HL-60/S4 (cell line): ENCODE data around the gene EGFR.
"Not testable (repeated sequence)": the region's sequence is repeated elsewhere in the genome, so short reads cannot be mapped to it uniquely, and the experiment has no call there.

Experiments used
- in situ Hi-C: fragments of 300-500 bp; cut with MboI; formaldehyde crosslinking; loops from 2 replicates; pipeline ENCODE4 v1.14.3; 2022; ENCODE audit warnings: low sequenced_read_pairs

Gene EGFR

GRCh38 chr7:55164527-55164926, 145.7 kb downstream of the EGFR start:
- in situ Hi-C loops = no loop called here

GRCh38 chr7:55165176-55165861, 146.5 kb downstream of the EGFR start:
- in situ Hi-C loops = no loop called here

GRCh38 chr7:55167296-55167695, 148.5 kb downstream of the EGFR start:
- in situ Hi-C loops = not testable (repeated sequence)

GRCh38 chr7:55170335-55171069, 151.7 kb downstream of the EGFR start:
- in situ Hi-C loops = no loop called here

- in situ Hi-C loops = no loop called here
These were observed 152.3 kb downstream of the EGFR start for GRCh38 chr7:55171157-55171556.

GRCh38 chr7:55172161-55172560, 153.3 kb downstream of the EGFR start:
- in situ Hi-C loops = no loop called here

GRCh38 chr7:55172881-55173609, 154.2 kb downstream of the EGFR start:
- in situ Hi-C loops = no loop called here

- in situ Hi-C loops = no loop called here
These were observed 154.9 kb downstream of the EGFR start for GRCh38 chr7:55173671-55174070.

- in situ Hi-C loops = no loop called here
These were observed 155.6 kb downstream of the EGFR start for GRCh38 chr7:55174456-55174855.

- in situ Hi-C loops = no loop called here
These were observed 156.0 kb downstream of the EGFR start for GRCh38 chr7:55174856-55175255.

GRCh38 chr7:55177068-55177530, 158.3 kb downstream of the EGFR start:
- in situ Hi-C loops = no loop called here

GRCh38 chr7:55177589-55178261, 158.9 kb downstream of the EGFR start:
- in situ Hi-C loops = no loop called here

GRCh38 chr7:55178292-55178862, 159.6 kb downstream of the EGFR start:
- in situ Hi-C loops = no loop called here

GRCh38 chr7:55178863-55179773, 160.3 kb downstream of the EGFR start:
- in situ Hi-C loops = no loop called here

- in situ Hi-C loops = no loop called here
These were observed 161.3 kb downstream of the EGFR start for GRCh38 chr7:55179931-55180682.

- in situ Hi-C loops = no loop called here
These were observed 162.2 kb downstream of the EGFR start for GRCh38 chr7:55180963-55181542.

GRCh38 chr7:55181762-55182161, 162.9 kb downstream of the EGFR start:
- in situ Hi-C loops = no loop called here

GRCh38 chr7:55183897-55184296, 165.1 kb downstream of the EGFR start:
- in situ Hi-C loops = no loop called here

- in situ Hi-C loops = no loop called here
These were observed 166.5 kb downstream of the EGFR start for GRCh38 chr7:55185321-55185802.
